ENCODE data around the gene NAA80.

The NAA80 gene

GRCh38 chr3:50327943-50328691, 28.9 kb upstream of the NAA80 start, which contains the start of gene TUSC2:
Gene TUSC2 (minus strand): TSS chr3:50328223. CDS start chr3:50328099, 124 bp downstream.
- DNase-seq = peak; percentile 93

GRCh38 chr3:50327129-50327528, 27.9 kb upstream of the NAA80 start:
- no peak for DNase-seq

GRCh38 chr3:50326182-50326541, 27.0 kb upstream of the NAA80 start:
- no peak for DNase-seq

- no peak for DNase-seq
Observed at GRCh38 chr3:50325497-50326181, 26.4 kb upstream of the NAA80 start.

- DNase-seq = no peak
Observed at GRCh38 chr3:50325113-50325480, 25.9 kb upstream of the NAA80 start.

GRCh38 chr3:50324351-50325112, 25.3 kb upstream of the NAA80 start:
- no peak for DNase-seq

GRCh38 chr3:50323614-50324199, 24.5 kb upstream of the NAA80 start:
- DNase-seq = no peak

- DNase-seq = no peak
Observed at GRCh38 chr3:50323092-50323600, 23.9 kb upstream of the NAA80 start.

GRCh38 chr3:50322386-50323091, 23.3 kb upstream of the NAA80 start, which contains the start of gene HYAL2:
Gene HYAL2 (minus strand): TSS chr3:50322745. CDS start chr3:50320489, 2,256 bp downstream.
- peak; percentile 51 for DNase-seq

- DNase-seq = no peak
Observed at GRCh38 chr3:50322115-50322385, 22.8 kb upstream of the NAA80 start.

- DNase-seq = peak; percentile 79
Observed at GRCh38 chr3:50321336-50322114, 22.3 kb upstream of the NAA80 start.

- DNase-seq = peak; percentile 46
Observed at GRCh38 chr3:50320853-50321335, 21.7 kb upstream of the NAA80 start.

GRCh38 chr3:50319894-50320625, 20.9 kb upstream of the NAA80 start:
- DNase-seq = no peak

GRCh38 chr3:50319181-50319893, 20.1 kb upstream of the NAA80 start:
- DNase-seq = no peak

- no peak for DNase-seq
Observed at GRCh38 chr3:50318615-50319014, 19.4 kb upstream of the NAA80 start.

- no peak for DNase-seq
Observed at GRCh38 chr3:50318163-50318562, 19.0 kb upstream of the NAA80 start.

- DNase-seq = no peak
Observed at GRCh38 chr3:50317300-50317699, 18.1 kb upstream of the NAA80 start.

- DNase-seq = no peak
Observed at GRCh38 chr3:50316657-50317242, 17.5 kb upstream of the NAA80 start.

GRCh38 chr3:50314816-50315215, 15.6 kb upstream of the NAA80 start:
- DNase-seq = no peak

GRCh38 chr3:50314342-50314741, 15.1 kb upstream of the NAA80 start:
- DNase-seq = no peak
